Measurements from ENCODE around the gene LTA.
"Not testable (repeated sequence)": the region's sequence is repeated elsewhere in the genome, so short reads cannot be mapped to it uniquely, and the experiment has no call there.

Gene LTA

DNA sequence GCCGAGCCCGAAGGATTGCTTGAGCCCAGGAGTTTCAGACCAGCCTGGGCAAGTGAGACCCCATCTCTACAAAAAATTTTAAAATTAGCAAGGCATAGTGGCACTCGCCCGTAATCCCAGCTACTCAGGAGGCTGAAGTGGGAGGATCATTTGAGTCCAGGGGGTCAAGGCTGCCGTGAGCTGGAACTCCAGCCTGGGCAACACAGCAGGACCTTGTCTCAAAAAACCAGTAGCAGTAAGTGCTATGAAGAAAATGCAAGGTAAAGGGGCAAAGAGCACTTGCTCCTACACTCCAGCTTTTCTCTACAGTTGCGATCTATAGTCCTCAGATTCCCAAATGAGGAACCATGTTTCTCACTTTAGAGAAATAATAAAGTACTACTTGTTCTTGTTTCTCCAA, 28.4 kb upstream of the LTA start:
- no CpG with 5 or more reads among the region's 6 CpGs for WGBS (ENCODE audit: insufficient coverage, insufficient read length)
- H3K27ac ChIP-seq (ENCODE audit: low read length), result no peak overlapping the region
- no peaks in the 10 kb centered on the region for H3K27me3 ChIP-seq (ENCODE audit: control insufficient read depth, insufficient read depth, low read length)
- H3K4me1 ChIP-seq (ENCODE audit: control insufficient read depth, insufficient read depth, low read length), result peaks cover 1% of the 10 kb centered on the region
- H3K36me3 ChIP-seq (ENCODE audit: control insufficient read depth, insufficient read depth, low read length), result peaks cover 16% of the 10 kb centered on the region; the same call in 1 of the 2 replicates
- no peaks in the 10 kb centered on the region for H3K9me3 ChIP-seq (ENCODE audit: control insufficient read depth, insufficient read depth, low read length)
- no peak overlapping the region for H3K4me3 ChIP-seq (ENCODE audit: low read length)
- DNase-seq (ENCODE audit: low read depth, low spot score), result no peak

DNA sequence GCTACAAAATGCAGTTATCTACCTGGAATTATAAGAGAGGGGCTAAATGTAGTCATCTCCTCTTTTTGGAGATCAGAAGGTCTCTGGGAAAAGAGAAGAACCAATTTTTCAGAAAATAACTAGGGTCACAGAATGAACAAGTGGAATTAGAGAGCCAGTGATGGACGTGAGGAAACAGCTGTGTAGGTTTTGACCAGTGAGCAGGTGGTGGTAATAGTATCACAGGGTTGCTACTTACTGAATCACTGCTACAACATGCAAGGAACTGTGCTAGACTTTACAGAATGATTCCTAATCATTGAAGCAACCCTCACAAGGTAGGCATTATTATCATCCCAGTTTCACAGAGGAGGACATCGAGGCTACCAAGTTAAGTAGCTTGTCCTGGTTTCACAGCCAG, 27.4 kb upstream of the LTA start:
- Histone ChIP-seq H3K27ac (ENCODE audit: low read length) (no peak overlapping the region), H3K4me1 (ENCODE audit: control insufficient read depth, insufficient read depth, low read length) (peaks cover 1% of the 10 kb centered on the region; the same call in 1 of the 2 replicates), H3K9me3 (ENCODE audit: control insufficient read depth, insufficient read depth, low read length) (no peaks in the 10 kb centered on the region), H3K36me3 (ENCODE audit: control insufficient read depth, insufficient read depth, low read length) (peaks cover 7% of the 10 kb centered on the region; the same call in 1 of the 2 replicates), H3K4me3 (ENCODE audit: low read length) (no peak overlapping the region), H3K27me3 (ENCODE audit: control insufficient read depth, insufficient read depth, low read length) (no peaks in the 10 kb centered on the region)
- no peak for DNase-seq (ENCODE audit: low read depth, low spot score)
- WGBS (ENCODE audit: insufficient coverage, insufficient read length), result no CpG with 5 or more reads among the region's 2 CpGs

DNA sequence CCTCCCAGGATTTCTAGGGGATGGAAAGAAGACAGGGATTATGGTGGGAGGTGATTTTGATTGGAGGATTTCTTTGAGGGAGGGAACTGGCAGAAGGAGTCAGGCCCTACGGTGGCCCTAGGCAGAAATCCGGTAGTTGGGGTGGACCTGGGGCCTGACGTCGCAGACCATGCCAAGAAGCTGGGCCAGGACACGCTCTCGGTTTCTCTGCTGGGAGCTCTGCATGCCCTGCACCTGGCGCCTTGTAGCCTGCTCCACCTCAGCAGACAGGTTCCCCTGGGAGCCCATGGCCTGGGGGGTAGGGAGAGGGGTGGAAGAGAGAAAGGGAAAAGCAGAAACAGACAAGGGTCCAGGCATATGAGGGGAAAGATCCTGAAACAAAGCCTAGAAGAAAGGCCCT, 26.8 kb upstream of the LTA start:
- Histone ChIP-seq H3K9me3 (ENCODE audit: control insufficient read depth, insufficient read depth, low read length) (no peaks in the 10 kb centered on the region), H3K36me3 (ENCODE audit: control insufficient read depth, insufficient read depth, low read length) (peaks cover 1% of the 10 kb centered on the region; the same call in 1 of the 2 replicates), H3K27ac (ENCODE audit: low read length) (no peak overlapping the region), H3K27me3 (ENCODE audit: control insufficient read depth, insufficient read depth, low read length) (no peaks in the 10 kb centered on the region), H3K4me1 (ENCODE audit: control insufficient read depth, insufficient read depth, low read length) (peaks cover 1% of the 10 kb centered on the region; the same call in 1 of the 2 replicates), H3K4me3 (ENCODE audit: low read length) (no peak overlapping the region)
- DNase-seq (ENCODE audit: low read depth, low spot score), result no peak
- no CpG with 5 or more reads among the region's 7 CpGs for WGBS (ENCODE audit: insufficient coverage, insufficient read length)

DNA sequence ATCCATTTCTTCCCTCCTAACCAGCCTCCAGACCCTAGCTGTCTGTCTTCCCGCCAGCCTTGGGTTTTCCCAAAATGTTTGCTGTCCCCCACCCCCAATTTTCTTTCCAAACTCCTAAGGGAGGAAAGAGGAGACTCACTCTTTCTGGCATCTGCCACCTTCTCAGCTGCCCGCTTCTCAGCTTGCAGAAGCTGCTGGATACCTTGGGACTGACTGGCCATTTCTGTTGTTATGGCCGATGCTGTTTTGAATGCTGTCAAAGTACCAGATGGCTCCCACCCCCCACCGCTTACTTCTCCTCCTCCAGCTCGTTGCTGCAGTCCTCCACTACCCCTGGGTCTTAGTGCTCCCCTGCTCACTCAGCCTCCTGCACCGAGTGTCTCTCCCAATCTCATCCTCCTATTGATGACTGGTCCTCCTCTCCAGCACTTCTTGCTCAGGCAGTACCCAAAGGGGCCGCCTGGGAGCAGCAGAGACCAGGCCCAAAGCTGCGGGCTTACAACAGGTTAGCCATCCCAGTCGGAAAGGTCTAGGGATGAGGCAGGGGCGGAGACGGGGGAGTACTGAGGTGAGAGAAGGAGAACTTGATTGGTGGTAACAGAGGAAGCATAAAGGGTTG, 25.6 kb upstream of the LTA start, which contains the start of gene ATP6V1G2:
ATP6V1G2 (minus strand) TSS at position 270 of the 619 bp plus-strand sequence; CDS start at position 221, 49 bp downstream.
- no peaks in the 10 kb centered on the region for H3K9me3 ChIP-seq (ENCODE audit: control insufficient read depth, insufficient read depth, low read length)
- H3K4me1 ChIP-seq (ENCODE audit: control insufficient read depth, insufficient read depth, low read length), result peaks cover 1% of the 10 kb centered on the region; the same call in 1 of the 2 replicates
- H3K36me3 ChIP-seq (ENCODE audit: control insufficient read depth, insufficient read depth, low read length), result no peaks in the 10 kb centered on the region
- peak; percentile 92 for DNase-seq (ENCODE audit: low read depth, low spot score)
- H3K27ac ChIP-seq (ENCODE audit: low read length), result no peak within 1 kb of the TSS
- H3K4me3 ChIP-seq (ENCODE audit: low read length), result peak within 1 kb of the TSS; percentile 34; the same call in 1 of the 2 replicates
- no peaks in the 10 kb centered on the region for H3K27me3 ChIP-seq (ENCODE audit: control insufficient read depth, insufficient read depth, low read length)
- WGBS (ENCODE audit: insufficient coverage, insufficient read length), result no CpG with 5 or more reads among the region's 11 CpGs

DNA sequence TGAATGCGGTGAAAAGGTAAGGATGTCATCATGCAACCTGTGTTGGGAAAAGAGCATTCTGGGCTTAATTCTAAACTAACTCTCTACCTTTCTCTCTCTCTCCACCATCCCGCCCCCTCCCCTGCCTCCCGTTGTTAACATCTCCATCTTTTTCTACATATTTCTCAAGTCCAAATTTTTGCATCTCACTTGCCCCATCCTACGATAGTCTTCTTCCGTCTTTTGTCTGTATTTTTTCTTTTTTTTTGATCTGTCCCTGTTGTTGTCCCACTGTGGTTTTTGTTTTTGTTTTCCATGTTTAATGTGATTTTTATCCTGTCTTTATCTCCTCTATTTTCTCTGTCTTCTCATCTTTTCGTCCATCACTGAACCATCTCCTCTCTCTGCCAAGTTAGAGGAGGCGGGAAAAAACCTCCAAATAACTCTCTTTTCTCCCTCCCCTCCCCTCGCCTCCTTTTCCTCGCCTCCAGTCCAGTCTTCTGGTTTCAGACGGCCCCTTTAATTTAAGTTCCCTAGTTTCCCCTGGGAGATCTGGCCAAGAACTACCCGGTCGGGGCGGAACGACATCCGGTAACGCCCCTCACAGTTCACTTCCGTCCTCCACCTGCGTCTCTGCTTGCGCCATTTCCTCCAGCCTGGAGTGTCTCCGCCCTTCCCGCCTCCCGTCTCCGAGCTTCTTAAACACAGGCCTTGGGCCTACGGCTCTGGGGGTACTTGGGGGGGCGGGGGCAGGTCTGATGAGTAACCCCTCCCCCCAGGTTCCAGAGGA, 24.9 kb upstream of the LTA start, which contains the start of gene NFKBIL1:
NFKBIL1 (plus strand) TSS at position 651 of the 769 bp plus-strand sequence; CDS start at position 738, 87 bp downstream.
- Histone ChIP-seq H3K27ac (ENCODE audit: low read length) (no peak within 1 kb of the TSS), H3K4me1 (ENCODE audit: control insufficient read depth, insufficient read depth, low read length) (peaks cover 1% of the 10 kb centered on the region; the same call in 1 of the 2 replicates), H3K36me3 (ENCODE audit: control insufficient read depth, insufficient read depth, low read length) (no peaks in the 10 kb centered on the region), H3K4me3 (ENCODE audit: low read length) (peak within 1 kb of the TSS; percentile 34; the same call in 1 of the 2 replicates), H3K27me3 (ENCODE audit: control insufficient read depth, insufficient read depth, low read length) (no peaks in the 10 kb centered on the region), H3K9me3 (ENCODE audit: control insufficient read depth, insufficient read depth, low read length) (no peaks in the 10 kb centered on the region)
- WGBS (ENCODE audit: insufficient coverage, insufficient read length), result no CpG with 5 or more reads among the region's 25 CpGs
- DNase-seq (ENCODE audit: low read depth, low spot score), result peak; percentile 99

DNA sequence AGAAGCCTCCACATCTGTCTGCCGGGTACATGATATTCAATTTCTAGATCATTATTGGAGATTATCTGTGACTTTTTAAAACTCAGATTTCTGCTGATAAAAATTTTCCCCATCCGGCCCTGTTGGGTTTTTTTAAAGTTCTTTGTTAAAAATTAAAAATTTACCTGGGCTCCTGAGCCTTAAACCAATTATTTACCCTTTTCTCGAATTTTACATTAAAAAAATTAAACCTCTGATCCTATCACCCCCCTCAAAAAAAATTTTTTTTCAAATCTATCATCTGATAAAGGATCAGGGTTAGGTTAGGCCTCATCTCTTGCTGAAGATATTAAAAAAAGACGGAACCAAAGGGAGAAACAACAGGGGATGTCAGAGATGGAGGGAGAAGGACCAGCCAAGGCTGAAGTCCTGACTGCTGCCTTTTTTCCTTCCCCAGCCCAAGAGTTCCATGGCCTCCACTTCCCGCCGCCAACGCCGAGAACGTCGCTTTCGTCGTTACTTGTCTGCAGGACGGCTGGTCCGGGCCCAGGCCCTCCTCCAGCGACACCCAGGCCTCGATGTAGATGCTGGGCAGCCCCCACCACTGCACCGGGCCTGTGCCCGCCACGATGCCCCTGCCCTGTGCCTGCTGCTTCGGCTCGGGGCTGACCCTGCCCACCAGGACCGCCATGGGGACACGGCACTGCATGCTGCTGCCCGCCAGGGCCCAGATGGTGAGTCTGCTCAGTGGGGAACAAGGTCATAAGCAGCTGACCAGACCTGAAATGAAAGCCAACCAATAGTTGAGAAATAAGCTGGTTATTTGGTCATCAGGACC, 24.2 kb upstream of the LTA start:
- no peaks in the 10 kb centered on the region for H3K27me3 ChIP-seq (ENCODE audit: control insufficient read depth, insufficient read depth, low read length)
- no peak overlapping the region for H3K27ac ChIP-seq (ENCODE audit: low read length)
- peaks cover 1% of the 10 kb centered on the region; the same call in 1 of the 2 replicates for H3K4me1 ChIP-seq (ENCODE audit: control insufficient read depth, insufficient read depth, low read length)
- no peaks in the 10 kb centered on the region for H3K9me3 ChIP-seq (ENCODE audit: control insufficient read depth, insufficient read depth, low read length)
- H3K36me3 ChIP-seq (ENCODE audit: control insufficient read depth, insufficient read depth, low read length), result no peaks in the 10 kb centered on the region
- WGBS (ENCODE audit: insufficient coverage, insufficient read length), result 100% methylated on average over 1 of the region's 24 CpGs
- peak overlapping the region; percentile 10; the same call in 1 of the 2 replicates for H3K4me3 ChIP-seq (ENCODE audit: low read length)
- no peak for DNase-seq (ENCODE audit: low read depth, low spot score)

DNA sequence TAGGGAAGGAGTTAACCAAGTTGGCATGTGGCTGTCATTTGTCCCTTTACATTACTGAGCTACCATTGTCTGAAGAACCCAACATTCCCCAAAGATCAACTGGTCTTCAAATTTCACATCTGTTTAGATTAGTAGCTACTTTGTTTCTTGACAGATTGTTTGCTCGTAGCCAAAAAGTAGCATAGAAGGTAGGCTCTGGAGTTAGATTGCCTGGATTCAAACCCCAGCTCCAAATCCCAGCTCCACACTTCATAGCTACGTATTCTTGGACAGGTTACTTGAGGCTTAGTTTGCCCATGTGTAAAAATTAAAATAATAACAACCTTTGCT, 23.6 kb upstream of the LTA start:
- H3K36me3 ChIP-seq (ENCODE audit: control insufficient read depth, insufficient read depth, low read length), result no peaks in the 10 kb centered on the region
- H3K27ac ChIP-seq (ENCODE audit: low read length), result no peak overlapping the region
- no peaks in the 10 kb centered on the region for H3K27me3 ChIP-seq (ENCODE audit: control insufficient read depth, insufficient read depth, low read length)
- peaks cover 1% of the 10 kb centered on the region; the same call in 1 of the 2 replicates for H3K4me1 ChIP-seq (ENCODE audit: control insufficient read depth, insufficient read depth, low read length)
- H3K4me3 ChIP-seq (ENCODE audit: low read length), result no peak overlapping the region
- WGBS (ENCODE audit: insufficient coverage, insufficient read length), result no CpG with 5 or more reads among the region's 2 CpGs
- no peaks in the 10 kb centered on the region for H3K9me3 ChIP-seq (ENCODE audit: control insufficient read depth, insufficient read depth, low read length)
- no peak for DNase-seq (ENCODE audit: low read depth, low spot score)

DNA sequence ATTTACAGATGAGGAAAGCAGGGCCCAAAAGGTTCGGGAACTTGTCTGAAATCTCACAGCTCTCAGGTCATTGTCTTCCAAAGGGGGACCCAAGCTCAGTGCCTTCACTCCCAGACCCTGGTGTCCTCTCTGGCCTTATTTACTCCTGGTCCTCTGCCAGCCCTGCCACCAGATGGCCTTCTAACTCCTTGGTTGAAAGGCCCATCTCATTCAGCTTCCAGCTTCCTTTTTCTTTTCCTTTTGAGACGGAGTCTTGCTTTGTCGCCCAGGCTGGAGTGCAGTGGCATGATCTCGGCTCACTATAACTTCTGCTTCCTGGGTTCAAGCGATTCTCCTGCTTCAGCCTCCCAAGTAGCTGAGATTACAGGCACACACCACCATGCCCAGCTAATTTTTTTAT, 20.7 kb upstream of the LTA start:
- H3K27ac ChIP-seq (ENCODE audit: low read length); H3K36me3 ChIP-seq (ENCODE audit: control insufficient read depth, insufficient read depth, low read length); DNase-seq (ENCODE audit: low read depth, low spot score); H3K9me3 ChIP-seq (ENCODE audit: control insufficient read depth, insufficient read depth, low read length); H3K27me3 ChIP-seq (ENCODE audit: control insufficient read depth, insufficient read depth, low read length); H3K4me3 ChIP-seq (ENCODE audit: low read length); H3K4me1 ChIP-seq (ENCODE audit: control insufficient read depth, insufficient read depth, low read length): not testable (repeated sequence)
- WGBS (ENCODE audit: insufficient coverage, insufficient read length), result no CpG with 5 or more reads among the region's 5 CpGs

DNA sequence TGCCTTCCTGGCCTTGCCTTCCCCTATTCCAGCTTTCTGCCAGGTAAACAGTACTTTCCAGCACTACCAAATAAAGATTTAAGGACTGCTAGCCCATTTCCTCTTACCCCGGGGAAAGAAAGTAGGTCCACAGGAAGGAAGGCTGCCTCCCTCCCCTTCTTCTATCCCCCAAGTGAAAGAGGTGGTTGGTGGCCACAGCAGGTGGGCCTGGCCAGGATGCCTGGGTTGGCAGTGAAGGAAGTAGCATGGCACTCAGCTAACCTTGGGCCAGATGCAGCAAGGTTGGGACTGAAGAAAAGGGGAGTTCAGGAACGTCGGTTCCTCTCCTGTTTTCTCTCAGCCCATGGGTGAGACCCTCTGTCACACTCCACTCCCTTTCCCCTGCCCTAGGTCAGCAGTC, 15.8 kb upstream of the LTA start:
- H3K27ac ChIP-seq (ENCODE audit: low read length), result no peak overlapping the region
- no peaks in the 10 kb centered on the region for H3K27me3 ChIP-seq (ENCODE audit: control insufficient read depth, insufficient read depth, low read length)
- peaks cover 2% of the 10 kb centered on the region; the same call in 1 of the 2 replicates for H3K36me3 ChIP-seq (ENCODE audit: control insufficient read depth, insufficient read depth, low read length)
- no peaks in the 10 kb centered on the region for H3K9me3 ChIP-seq (ENCODE audit: control insufficient read depth, insufficient read depth, low read length)
- H3K4me1 ChIP-seq (ENCODE audit: control insufficient read depth, insufficient read depth, low read length), result no peaks in the 10 kb centered on the region
- no peak overlapping the region for H3K4me3 ChIP-seq (ENCODE audit: low read length)
- no CpG with 5 or more reads among the region's 3 CpGs for WGBS (ENCODE audit: insufficient coverage, insufficient read length)
- DNase-seq (ENCODE audit: low read depth, low spot score), result no peak
